ENCODE measurements around the gene RADIL.

RADIL gene

DNA sequence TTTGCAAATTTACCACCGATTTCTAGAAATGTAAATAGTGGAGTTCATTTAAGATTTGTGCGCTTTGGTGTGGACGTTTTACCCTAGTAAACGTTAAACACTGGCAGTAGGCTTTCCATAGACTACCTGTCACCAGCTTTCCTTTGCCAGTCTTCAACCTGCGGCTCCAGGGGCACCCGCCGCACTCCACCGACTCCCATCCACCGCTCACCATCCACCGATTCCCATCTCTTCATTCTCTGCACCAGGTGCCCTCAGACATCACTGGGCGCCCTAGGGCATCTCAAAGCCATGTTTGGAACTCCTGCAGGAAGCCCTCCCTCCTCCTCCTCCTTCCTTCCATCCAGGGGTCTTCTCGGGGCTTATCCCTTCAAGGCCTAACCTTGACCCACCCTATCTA is 109.5 kb downstream of the RADIL start:
- H3K79me2 ChIP-seq (ENCODE audit: low read length) = peaks cover 25% of the 10 kb centered on the region
- peak overlapping the region; percentile 97; the same call in 1 of the 2 replicates for H3K4me3 ChIP-seq (ENCODE audit: low read length)
- no peaks in the 10 kb centered on the region for H4K20me1 ChIP-seq (ENCODE audit: insufficient read depth, low read length)
- no peak overlapping the region for H3K9ac ChIP-seq (ENCODE audit: low read length)
- H3K9me3 ChIP-seq (ENCODE audit: insufficient read depth, low read length) = no peaks in the 10 kb centered on the region
- peak overlapping the region; percentile 80 for H3K4me2 ChIP-seq (ENCODE audit: low read length)
- H3K4me1 ChIP-seq (ENCODE audit: low read length) = peaks cover 7% of the 10 kb centered on the region; the same call in 1 of the 2 replicates
- no peaks in the 10 kb centered on the region for H3K36me3 ChIP-seq (replicated peaks; ENCODE audit: low read depth, low read length)
- H3K27me3 ChIP-seq (ENCODE audit: low read depth, low read length) = no peaks in the 10 kb centered on the region
- no peak overlapping the region for H3K27ac ChIP-seq (ENCODE audit: low read length)
- no peak overlapping the region for H2AFZ ChIP-seq (ENCODE audit: low read depth, low read length)
- TF ChIP-seq, protein P1, sequence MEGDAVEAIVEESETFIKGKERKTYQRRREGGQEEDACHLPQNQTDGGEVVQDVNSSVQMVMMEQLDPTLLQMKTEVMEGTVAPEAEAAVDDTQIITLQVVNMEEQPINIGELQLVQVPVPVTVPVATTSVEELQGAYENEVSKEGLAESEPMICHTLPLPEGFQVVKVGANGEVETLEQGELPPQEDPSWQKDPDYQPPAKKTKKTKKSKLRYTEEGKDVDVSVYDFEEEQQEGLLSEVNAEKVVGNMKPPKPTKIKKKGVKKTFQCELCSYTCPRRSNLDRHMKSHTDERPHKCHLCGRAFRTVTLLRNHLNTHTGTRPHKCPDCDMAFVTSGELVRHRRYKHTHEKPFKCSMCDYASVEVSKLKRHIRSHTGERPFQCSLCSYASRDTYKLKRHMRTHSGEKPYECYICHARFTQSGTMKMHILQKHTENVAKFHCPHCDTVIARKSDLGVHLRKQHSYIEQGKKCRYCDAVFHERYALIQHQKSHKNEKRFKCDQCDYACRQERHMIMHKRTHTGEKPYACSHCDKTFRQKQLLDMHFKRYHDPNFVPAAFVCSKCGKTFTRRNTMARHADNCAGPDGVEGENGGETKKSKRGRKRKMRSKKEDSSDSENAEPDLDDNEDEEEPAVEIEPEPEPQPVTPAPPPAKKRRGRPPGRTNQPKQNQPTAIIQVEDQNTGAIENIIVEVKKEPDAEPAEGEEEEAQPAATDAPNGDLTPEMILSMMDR (IDR thresholded peaks at IDR 0.05; ENCODE audit: low read depth, low read length) = no peak
- TF ChIP-seq EZH2phosphoT487 (IDR thresholded peaks at IDR 0.05; ENCODE audit: low read depth) = no peak

DNA sequence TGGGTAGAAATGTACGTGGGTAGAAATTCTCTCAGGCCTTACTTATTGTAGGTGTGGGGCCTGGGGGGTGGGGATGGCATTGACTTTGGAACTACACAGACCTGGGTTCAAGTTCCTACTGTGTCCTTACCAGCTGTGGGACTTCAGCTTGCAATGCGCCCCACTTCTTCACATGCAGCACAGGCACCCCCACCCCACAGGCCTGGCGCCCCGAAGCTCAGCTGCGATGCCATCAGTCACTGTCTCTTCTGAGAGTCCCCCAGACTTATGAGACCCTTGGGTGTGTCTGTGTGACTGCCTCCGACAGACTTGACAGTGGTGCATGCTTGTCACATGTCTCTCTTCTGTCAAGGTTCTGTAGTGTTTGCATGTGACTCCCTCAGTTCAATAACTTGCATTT is 111.2 kb downstream of the RADIL start:
- no peaks in the 10 kb centered on the region for H3K36me3 ChIP-seq (replicated peaks; ENCODE audit: low read depth, low read length)
- H3K27ac ChIP-seq (ENCODE audit: low read length) = no peak overlapping the region
- peaks cover 7% of the 10 kb centered on the region; the same call in 1 of the 2 replicates for H3K4me1 ChIP-seq (ENCODE audit: low read length)
- H4K20me1 ChIP-seq (ENCODE audit: insufficient read depth, low read length) = no peaks in the 10 kb centered on the region
- TF ChIP-seq, protein P1 (IDR thresholded peaks at IDR 0.05; ENCODE audit: low read depth, low read length) = no peak
- no peak for TF ChIP-seq EZH2phosphoT487 (IDR thresholded peaks at IDR 0.05; ENCODE audit: low read depth)
- no peak overlapping the region for H2AFZ ChIP-seq (ENCODE audit: low read depth, low read length)
- H3K4me2 ChIP-seq (ENCODE audit: low read length) = no peak overlapping the region
- H3K79me2 ChIP-seq (ENCODE audit: low read length) = peaks cover 15% of the 10 kb centered on the region
- no peaks in the 10 kb centered on the region for H3K27me3 ChIP-seq (ENCODE audit: low read depth, low read length)
- no peak overlapping the region for H3K4me3 ChIP-seq (ENCODE audit: low read length)
- no peaks in the 10 kb centered on the region for H3K9me3 ChIP-seq (ENCODE audit: insufficient read depth, low read length)
- no peak overlapping the region for H3K9ac ChIP-seq (ENCODE audit: low read length)

DNA sequence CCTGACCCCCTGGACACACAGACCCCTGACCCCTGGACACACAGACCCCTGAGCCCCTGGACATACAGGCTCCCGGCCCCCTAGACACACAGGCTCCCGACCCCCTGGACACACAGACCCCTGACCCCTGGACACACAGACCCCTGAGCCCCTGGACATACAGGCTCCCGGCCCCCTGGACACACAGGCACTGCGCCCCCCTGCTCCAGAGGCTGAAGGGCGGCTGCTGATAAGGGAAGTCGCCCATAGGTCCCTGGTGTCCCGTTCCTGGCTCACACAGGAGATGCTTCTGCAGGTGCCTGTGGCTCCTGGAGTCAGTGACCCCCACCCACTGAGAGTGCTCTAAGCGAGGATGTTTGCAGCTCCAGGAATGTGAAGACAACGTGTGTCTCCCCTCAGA is 111.8 kb downstream of the RADIL start:
- H3K36me3 ChIP-seq (replicated peaks; ENCODE audit: low read depth, low read length) = no peaks in the 10 kb centered on the region
- peaks cover 7% of the 10 kb centered on the region; the same call in 1 of the 2 replicates for H3K4me1 ChIP-seq (ENCODE audit: low read length)
- TF ChIP-seq, protein P1 (IDR thresholded peaks at IDR 0.05; ENCODE audit: low read depth, low read length) = no peak
- TF ChIP-seq EZH2phosphoT487 (IDR thresholded peaks at IDR 0.05; ENCODE audit: low read depth) = no peak
- H3K9ac ChIP-seq (ENCODE audit: low read length) = no peak overlapping the region
- H3K27me3 ChIP-seq (ENCODE audit: low read depth, low read length) = no peaks in the 10 kb centered on the region
- H3K4me2 ChIP-seq (ENCODE audit: low read length) = no peak overlapping the region
- no peak overlapping the region for H2AFZ ChIP-seq (ENCODE audit: low read depth, low read length)
- peaks cover 11% of the 10 kb centered on the region for H3K79me2 ChIP-seq (ENCODE audit: low read length)
- no peaks in the 10 kb centered on the region for H3K9me3 ChIP-seq (ENCODE audit: insufficient read depth, low read length)
- no peaks in the 10 kb centered on the region for H4K20me1 ChIP-seq (ENCODE audit: insufficient read depth, low read length)
- no peak overlapping the region for H3K27ac ChIP-seq (ENCODE audit: low read length)
- H3K4me3 ChIP-seq (ENCODE audit: low read length) = no peak overlapping the region

DNA sequence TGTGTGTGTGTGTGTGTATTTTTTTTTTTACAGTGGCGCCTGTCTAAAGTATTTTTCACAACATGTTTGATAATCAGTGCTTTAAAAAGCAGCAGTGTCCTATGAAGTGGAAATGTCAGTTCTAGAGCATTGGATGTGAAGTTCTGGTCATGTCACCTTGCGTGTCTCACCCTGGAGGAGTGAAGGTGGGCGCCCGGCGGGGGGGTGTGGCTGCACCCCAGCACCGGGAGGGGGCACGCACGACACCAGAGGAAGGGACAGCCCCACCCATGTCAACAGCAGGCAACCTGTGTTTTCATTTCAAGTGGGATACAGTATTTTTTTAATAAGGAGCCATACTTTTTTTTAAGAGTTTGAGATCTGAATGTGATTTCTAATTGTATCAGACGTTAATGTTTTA is 112.6 kb downstream of the RADIL start:
- Histone ChIP-seq H3K9ac (ENCODE audit: low read length) (no peak overlapping the region), H4K20me1 (ENCODE audit: insufficient read depth, low read length) (no peaks in the 10 kb centered on the region), H3K79me2 (ENCODE audit: low read length) (peaks cover 4% of the 10 kb centered on the region), H3K4me2 (ENCODE audit: low read length) (no peak overlapping the region), H3K36me3 (replicated peaks; ENCODE audit: low read depth, low read length) (no peaks in the 10 kb centered on the region), H3K9me3 (ENCODE audit: insufficient read depth, low read length) (no peaks in the 10 kb centered on the region), H3K27ac (ENCODE audit: low read length) (no peak overlapping the region), H3K4me3 (ENCODE audit: low read length) (no peak overlapping the region), H2AFZ (ENCODE audit: low read depth, low read length) (no peak overlapping the region), H3K27me3 (ENCODE audit: low read depth, low read length) (no peaks in the 10 kb centered on the region), H3K4me1 (ENCODE audit: low read length) (peaks cover 7% of the 10 kb centered on the region; the same call in 1 of the 2 replicates)
- TF ChIP-seq, protein P1 (IDR thresholded peaks at IDR 0.05; ENCODE audit: low read depth, low read length) = no peak
- no peak for TF ChIP-seq EZH2phosphoT487 (IDR thresholded peaks at IDR 0.05; ENCODE audit: low read depth)

Data from OCI-LY3 (cell line).